ENCODE data around the gene TIMM22.

DNA sequence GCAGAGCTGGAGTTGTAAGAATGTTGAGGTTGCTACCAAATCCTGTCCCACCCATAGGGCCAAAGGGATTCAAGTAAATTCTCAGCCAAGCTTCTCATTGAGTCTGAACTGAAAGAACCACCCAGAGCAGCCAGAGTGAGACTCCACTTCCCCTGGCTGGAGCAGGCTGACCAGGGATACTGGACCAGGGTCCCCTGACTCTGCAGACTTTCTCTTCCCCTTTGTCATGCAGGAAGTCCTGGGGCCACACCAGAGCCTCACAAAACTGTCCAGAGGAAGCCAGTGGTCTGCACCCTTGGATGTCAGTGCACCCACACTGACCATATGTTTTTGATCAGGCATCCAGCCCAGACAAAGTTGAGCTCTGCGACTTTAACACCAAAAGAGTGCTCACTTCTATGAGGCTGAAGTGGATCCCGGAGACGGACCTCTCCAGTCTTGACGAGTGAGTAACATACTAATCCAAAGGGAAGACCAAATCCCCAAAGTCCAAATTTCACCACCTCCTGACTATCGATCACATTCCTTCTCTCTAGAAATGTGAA, 21.5 kb upstream of the TIMM22 start:
- TF ChIP-seq EP300 (IDR thresholded peaks at IDR 0.05): no peak
- TF ChIP-seq, protein P1, sequence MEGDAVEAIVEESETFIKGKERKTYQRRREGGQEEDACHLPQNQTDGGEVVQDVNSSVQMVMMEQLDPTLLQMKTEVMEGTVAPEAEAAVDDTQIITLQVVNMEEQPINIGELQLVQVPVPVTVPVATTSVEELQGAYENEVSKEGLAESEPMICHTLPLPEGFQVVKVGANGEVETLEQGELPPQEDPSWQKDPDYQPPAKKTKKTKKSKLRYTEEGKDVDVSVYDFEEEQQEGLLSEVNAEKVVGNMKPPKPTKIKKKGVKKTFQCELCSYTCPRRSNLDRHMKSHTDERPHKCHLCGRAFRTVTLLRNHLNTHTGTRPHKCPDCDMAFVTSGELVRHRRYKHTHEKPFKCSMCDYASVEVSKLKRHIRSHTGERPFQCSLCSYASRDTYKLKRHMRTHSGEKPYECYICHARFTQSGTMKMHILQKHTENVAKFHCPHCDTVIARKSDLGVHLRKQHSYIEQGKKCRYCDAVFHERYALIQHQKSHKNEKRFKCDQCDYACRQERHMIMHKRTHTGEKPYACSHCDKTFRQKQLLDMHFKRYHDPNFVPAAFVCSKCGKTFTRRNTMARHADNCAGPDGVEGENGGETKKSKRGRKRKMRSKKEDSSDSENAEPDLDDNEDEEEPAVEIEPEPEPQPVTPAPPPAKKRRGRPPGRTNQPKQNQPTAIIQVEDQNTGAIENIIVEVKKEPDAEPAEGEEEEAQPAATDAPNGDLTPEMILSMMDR (IDR thresholded peaks at IDR 0.05): no peak
- TF ChIP-seq POLR2AphosphoS5 (IDR thresholded peaks at IDR 0.05): no peak

All from upper lobe of left lung (tissue), 4 donors.